Ishikawa (cell line): ENCODE measurements around the gene OR2W3.

Experiments
- CEBPB ChIP-seq: IDR thresholded peaks from 2 replicates; pipeline ENCODE4 v1.6.1; 2012
- CREB1 ChIP-seq: IDR thresholded peaks from 2 replicates; pipeline ENCODE4 v1.6.1; 2012; ENCODE audit warnings: low read depth
- EGR1 ChIP-seq: IDR thresholded peaks from 2 replicates; pipeline ENCODE4 v1.6.1; 2012
- EP300 ChIP-seq: IDR thresholded peaks from 2 replicates; pipeline ENCODE4 v1.6.1; 2012; ENCODE audit warnings: borderline replicate concordance
- FOXM1 ChIP-seq: IDR thresholded peaks from 2 replicates; pipeline ENCODE4 v1.6.1; 2012; ENCODE audit warnings: low read depth, borderline replicate concordance
- NFIC ChIP-seq: IDR thresholded peaks from 2 replicates; pipeline ENCODE4 v1.6.1; 2012
- RAD21 ChIP-seq: IDR thresholded peaks from 2 replicates; pipeline ENCODE4 v1.6.1; 2012; ENCODE audit warnings: low read depth
- TAF1 ChIP-seq: IDR thresholded peaks from 2 replicates; pipeline ENCODE4 v1.6.1; 2012; ENCODE audit warnings: low read depth, mild to moderate bottlenecking
- TCF12 ChIP-seq: IDR thresholded peaks from 2 replicates; pipeline ENCODE4 v1.6.1; 2012; ENCODE audit warnings: low read depth
- TEAD4 ChIP-seq: IDR thresholded peaks from 2 replicates; pipeline ENCODE4 v1.6.1; 2012
- YY1 ChIP-seq: IDR thresholded peaks from 2 replicates; pipeline ENCODE4 v1.6.1; 2012; ENCODE audit warnings: low read depth
- ZBTB7A ChIP-seq: IDR thresholded peaks from 2 replicates; pipeline ENCODE4 v1.6.1; 2012; ENCODE audit warnings: low read depth
- TF ChIP-seq, protein P1 (sequence below): IDR thresholded peaks from 2 replicates; pipeline ENCODE4 v1.6.1; 2012; ENCODE audit warnings: low read depth, mild to moderate bottlenecking
- TF ChIP-seq, protein P2 (sequence below): IDR thresholded peaks from 2 replicates; pipeline ENCODE4 v1.6.1; 2012
- TF ChIP-seq, protein P3 (sequence below): IDR thresholded peaks from 2 replicates; pipeline ENCODE4 v1.6.1; 2012

Gene OR2W3

DNA sequence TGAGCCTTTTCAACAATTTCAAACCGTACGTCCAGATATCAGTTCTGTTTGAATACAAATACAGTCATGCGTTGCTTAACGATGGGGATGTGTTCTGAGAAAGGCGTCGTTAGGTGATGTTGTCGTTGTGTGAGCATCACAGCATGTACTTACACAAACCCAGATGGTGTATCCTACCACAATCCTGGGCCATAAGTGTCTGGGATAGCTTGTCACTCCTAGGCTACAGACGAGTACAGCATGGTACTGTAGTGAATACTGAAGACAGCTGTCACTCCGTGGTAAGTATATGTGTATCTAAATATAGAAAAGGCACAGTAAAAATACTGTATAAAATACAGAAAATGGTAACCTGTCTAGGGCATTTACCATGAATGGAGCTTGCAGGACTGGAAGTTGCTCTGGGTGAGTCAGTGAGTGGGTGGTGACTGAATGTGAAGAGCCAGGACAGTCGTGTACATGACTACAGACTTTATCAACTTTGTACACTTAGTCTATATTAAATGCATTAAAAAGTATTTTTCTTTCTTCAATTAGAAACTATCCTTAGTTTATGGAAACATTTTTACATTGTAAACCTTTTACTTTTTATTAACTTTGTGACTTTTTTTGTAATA, 10.5 kb upstream of the OR2W3 start:
- TF ChIP-seq CREB1 (no peak), EP300 (no peak), ZBTB7A (no peak), TEAD4 (no peak), CEBPB (no peak), EGR1 (no peak), NFIC (no peak), RAD21 (no peak), FOXM1 (no peak), TAF1 (no peak)
- TF ChIP-seq, protein P1, sequence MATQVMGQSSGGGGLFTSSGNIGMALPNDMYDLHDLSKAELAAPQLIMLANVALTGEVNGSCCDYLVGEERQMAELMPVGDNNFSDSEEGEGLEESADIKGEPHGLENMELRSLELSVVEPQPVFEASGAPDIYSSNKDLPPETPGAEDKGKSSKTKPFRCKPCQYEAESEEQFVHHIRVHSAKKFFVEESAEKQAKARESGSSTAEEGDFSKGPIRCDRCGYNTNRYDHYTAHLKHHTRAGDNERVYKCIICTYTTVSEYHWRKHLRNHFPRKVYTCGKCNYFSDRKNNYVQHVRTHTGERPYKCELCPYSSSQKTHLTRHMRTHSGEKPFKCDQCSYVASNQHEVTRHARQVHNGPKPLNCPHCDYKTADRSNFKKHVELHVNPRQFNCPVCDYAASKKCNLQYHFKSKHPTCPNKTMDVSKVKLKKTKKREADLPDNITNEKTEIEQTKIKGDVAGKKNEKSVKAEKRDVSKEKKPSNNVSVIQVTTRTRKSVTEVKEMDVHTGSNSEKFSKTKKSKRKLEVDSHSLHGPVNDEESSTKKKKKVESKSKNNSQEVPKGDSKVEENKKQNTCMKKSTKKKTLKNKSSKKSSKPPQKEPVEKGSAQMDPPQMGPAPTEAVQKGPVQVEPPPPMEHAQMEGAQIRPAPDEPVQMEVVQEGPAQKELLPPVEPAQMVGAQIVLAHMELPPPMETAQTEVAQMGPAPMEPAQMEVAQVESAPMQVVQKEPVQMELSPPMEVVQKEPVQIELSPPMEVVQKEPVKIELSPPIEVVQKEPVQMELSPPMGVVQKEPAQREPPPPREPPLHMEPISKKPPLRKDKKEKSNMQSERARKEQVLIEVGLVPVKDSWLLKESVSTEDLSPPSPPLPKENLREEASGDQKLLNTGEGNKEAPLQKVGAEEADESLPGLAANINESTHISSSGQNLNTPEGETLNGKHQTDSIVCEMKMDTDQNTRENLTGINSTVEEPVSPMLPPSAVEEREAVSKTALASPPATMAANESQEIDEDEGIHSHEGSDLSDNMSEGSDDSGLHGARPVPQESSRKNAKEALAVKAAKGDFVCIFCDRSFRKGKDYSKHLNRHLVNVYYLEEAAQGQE: no peak
- TF ChIP-seq, protein P2, sequence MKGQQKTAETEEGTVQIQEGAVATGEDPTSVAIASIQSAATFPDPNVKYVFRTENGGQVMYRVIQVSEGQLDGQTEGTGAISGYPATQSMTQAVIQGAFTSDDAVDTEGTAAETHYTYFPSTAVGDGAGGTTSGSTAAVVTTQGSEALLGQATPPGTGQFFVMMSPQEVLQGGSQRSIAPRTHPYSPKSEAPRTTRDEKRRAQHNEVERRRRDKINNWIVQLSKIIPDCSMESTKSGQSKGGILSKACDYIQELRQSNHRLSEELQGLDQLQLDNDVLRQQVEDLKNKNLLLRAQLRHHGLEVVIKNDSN: no peak

DNA sequence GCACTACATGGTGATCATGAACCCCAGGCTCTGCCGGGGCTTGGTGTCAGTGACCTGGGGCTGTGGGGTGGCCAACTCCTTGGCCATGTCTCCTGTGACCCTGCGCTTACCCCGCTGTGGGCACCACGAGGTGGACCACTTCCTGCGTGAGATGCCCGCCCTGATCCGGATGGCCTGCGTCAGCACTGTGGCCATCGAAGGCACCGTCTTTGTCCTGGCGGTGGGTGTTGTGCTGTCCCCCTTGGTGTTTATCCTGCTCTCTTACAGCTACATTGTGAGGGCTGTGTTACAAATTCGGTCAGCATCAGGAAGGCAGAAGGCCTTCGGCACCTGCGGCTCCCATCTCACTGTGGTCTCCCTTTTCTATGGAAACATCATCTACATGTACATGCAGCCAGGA, 589 bp downstream of the OR2W3 start:
- TF ChIP-seq EGR1: no peak
- TF ChIP-seq RAD21: no peak
- TF ChIP-seq TCF12: no peak
- no peak for TF ChIP-seq TEAD4
- no peak for TF ChIP-seq YY1
- TF ChIP-seq, protein P1: no peak
- no peak for TF ChIP-seq TAF1
- TF ChIP-seq, protein P2: no peak
- no peak for TF ChIP-seq CEBPB
- TF ChIP-seq, protein P3, sequence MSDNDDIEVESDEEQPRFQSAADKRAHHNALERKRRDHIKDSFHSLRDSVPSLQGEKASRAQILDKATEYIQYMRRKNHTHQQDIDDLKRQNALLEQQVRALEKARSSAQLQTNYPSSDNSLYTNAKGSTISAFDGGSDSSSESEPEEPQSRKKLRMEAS: no peak
- TF ChIP-seq CREB1: no peak
- TF ChIP-seq NFIC: no peak
- no peak for TF ChIP-seq FOXM1
- no peak for TF ChIP-seq ZBTB7A
- TF ChIP-seq EP300: no peak

DNA sequence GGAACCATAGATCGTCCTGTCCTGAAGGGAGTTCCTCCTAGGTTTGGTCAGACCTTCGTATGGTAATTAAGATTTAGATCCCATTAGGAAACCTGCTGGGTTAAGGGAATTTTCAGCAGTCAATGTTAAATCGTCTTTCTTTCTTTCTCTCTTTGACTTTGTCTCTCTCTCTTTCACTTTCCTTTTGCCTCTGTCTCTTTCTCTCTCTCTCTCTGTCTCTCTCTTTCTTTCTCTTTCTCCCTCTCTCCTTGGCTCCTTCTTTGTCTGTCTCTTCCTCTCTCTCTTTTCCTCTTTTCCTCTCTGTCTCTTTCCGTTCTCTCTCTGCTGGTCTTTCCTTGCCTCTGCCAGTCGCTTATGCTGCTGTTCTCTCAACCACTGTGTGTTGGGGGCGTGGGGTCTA, 8.7 kb downstream of the OR2W3 start:
- no peak for TF ChIP-seq ZBTB7A
- TF ChIP-seq EP300: no peak
- TF ChIP-seq CEBPB: no peak
- no peak for TF ChIP-seq RAD21
- TF ChIP-seq, protein P1: no peak
- TF ChIP-seq, protein P3: no peak
- TF ChIP-seq, protein P2: no peak
- TF ChIP-seq TAF1: no peak
- no peak for TF ChIP-seq TCF12

DNA sequence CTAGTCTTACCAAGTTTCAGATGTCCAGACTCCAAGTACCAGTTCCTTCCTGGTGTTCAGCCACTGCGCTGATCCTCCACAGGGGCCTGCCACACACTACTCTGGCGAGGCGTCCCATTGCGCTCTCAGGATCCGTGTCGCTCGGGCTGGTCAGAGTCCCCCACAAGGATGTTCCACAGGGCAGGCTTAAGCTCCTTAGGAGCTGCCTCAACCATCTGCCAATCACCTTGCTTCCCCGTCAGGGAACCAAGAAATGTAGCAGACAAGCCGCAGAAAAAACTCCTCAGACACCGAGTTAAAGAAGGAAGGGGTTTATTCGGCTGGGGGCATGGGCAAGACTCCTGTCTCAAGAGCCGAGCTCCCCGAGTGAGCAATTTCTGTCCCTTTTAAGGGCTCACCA, 9.8 kb downstream of the OR2W3 start:
- TF ChIP-seq, protein P3: no peak
- no peak for TF ChIP-seq EP300
- TF ChIP-seq, protein P1: no peak
